Measurements from ENCODE around the gene IGHMBP2. TPM values are rescaled to one million over a fixed set of nuclear protein-coding genes. Genes with fewer than 3 reads are reported as not detected.

IGHMBP2 gene
- total and polyA plus RNA-seq, 9 of the 15 experiments (the other 6 are each of a cell fraction or from before 2014, with no cell fraction given), result 1.6 to 24.8 (median 14.5) TPM

- DNase-seq (ENCODE audit: extremely low read depth in 1 of 4, low spot score in 3 of 4) (no peak), ATAC-seq (no peak), FAIRE-seq (no peak)
- Histone ChIP-seq H3K9me1 (ENCODE audit: control insufficient read depth, insufficient read depth, low read length) (no peaks in the 10 kb centered on the region), H3K9ac (ENCODE audit: insufficient read depth in 1 of 2, low read depth in 2 of 2, low read length in 2 of 2) (no peak overlapping the region), H3K79me2 (ENCODE audit: control insufficient read depth, insufficient read depth, low read length) (peaks cover 2% of the 10 kb centered on the region; the same call in 1 of the 3 replicates), H3K36me3 (ENCODE audit: control insufficient read depth, insufficient read depth, low read length) (peaks cover 84% of the 10 kb centered on the region; the same call in 2 of the 3 replicates), H3K4me1 (replicated peaks in 1 of 2; ENCODE audit: control insufficient read depth in 2 of 2, insufficient read depth in 2 of 2, low read length in 2 of 2) (peaks cover 0 to 4% of the 10 kb centered on the region in 2 experiments; a peak in 1 of 5 replicates), H2AFZ (ENCODE audit: low read depth, low read length) (no peak overlapping the region), H3K27ac (ENCODE audit: extremely low read depth, low read depth, low read length) (no peak overlapping the region), H3K4me2 (ENCODE audit: insufficient read depth, low read length) (no peak overlapping the region), H3K4me3 (no peak overlapping the region), H4K20me1 (replicated peaks; ENCODE audit: control insufficient read depth, insufficient read depth, low read length) (no peaks in the 10 kb centered on the region), H3K27me3 (ENCODE audit: control insufficient read depth in 2 of 2, insufficient read depth in 2 of 2, low read length in 2 of 2) (no peaks in the 10 kb centered on the region), H3K9me3 (replicated peaks; ENCODE audit: control insufficient read depth, insufficient read depth, low read depth, low read length) (no peaks in the 10 kb centered on the region)
- in situ Hi-C loops (cut with MboI), result no loop called here
- no TSS peak for BruUV-seq (replicated peaks)
- WGBS (ENCODE audit: insufficient coverage, low coverage, missing lambda C conversion rate), result 94% methylated on average over 14 of the region's 16 CpGs
- ChIA-PET CTCF (ENCODE audit: low intra/inter-chr PET ratio) (no interaction called here), POLR2A (no interaction called here)
- intact Hi-C loops (cut with micrococcal nuclease), result no loop called here
- TF ChIP-seq FOXJ3 (CRISPR knock-in tag; IDR thresholded peaks at IDR 0.05) (no peak), RBFOX2 (IDR thresholded peaks at IDR 0.05; ENCODE audit: low read depth, low read length) (0 out of 2 replicates have a peak, but pooled peaks have one; percentile 24), ZSCAN29 (IDR thresholded peaks at IDR 0.05) (no peak)
Measured at GRCh38 chr11:68911731-68912130, 8.0 kb downstream of the IGHMBP2 start.

- CTCF ChIA-PET (ENCODE audit: low intra/inter-chr PET ratio), result no interaction called here
- POLR2A ChIA-PET, result no interaction called here
- no peak overlapping the region for H3K4me2 ChIP-seq (ENCODE audit: insufficient read depth, low read length)
- no peak for TF ChIP-seq CBFA2T3 (IDR thresholded peaks at IDR 0.05)
- TF ChIP-seq SMARCB1 (IDR thresholded peaks at IDR 0.05; ENCODE audit: insufficient read length, low read depth), result no peak
- TF ChIP-seq KHSRP (IDR thresholded peaks at IDR 0.05), result no peak
- TF ChIP-seq ILF3 (IDR thresholded peaks at IDR 0.05; ENCODE audit: borderline replicate concordance), result no peak
- TF ChIP-seq E2F6 (IDR thresholded peaks at IDR 0.05; ENCODE audit: borderline replicate concordance in 1 of 2, extremely low read depth in 1 of 2, insufficient read depth in 1 of 2, insufficient read length in 1 of 2, low read depth in 1 of 2, low read length in 1 of 2, poor library complexity in 1 of 2, severe bottlenecking in 1 of 2), result no peak
- TF ChIP-seq RFX7 (CRISPR knock-in tag; IDR thresholded peaks at IDR 0.05), result no peak
- TF ChIP-seq TAF9B (IDR thresholded peaks at IDR 0.05; ENCODE audit: partially characterized antibody), result no peak
- TF ChIP-seq ZNF830 (CRISPR knock-in tag; IDR thresholded peaks at IDR 0.05), result no peak
- TF ChIP-seq ZNF655 (CRISPR knock-in tag; IDR thresholded peaks at IDR 0.05), result no peak
- no peak for TF ChIP-seq CHAMP1 (IDR thresholded peaks at IDR 0.05)
- intact Hi-C loops (cut with micrococcal nuclease) (no loop called here), in situ Hi-C loops (cut with MboI) (no loop called here)
- no peaks in the 10 kb centered on the region for H3K9me3 ChIP-seq (replicated peaks; ENCODE audit: control insufficient read depth, insufficient read depth, low read depth, low read length)
- peaks cover 81% of the 10 kb centered on the region; the same call in 2 of the 3 replicates for H3K36me3 ChIP-seq (ENCODE audit: control insufficient read depth, insufficient read depth, low read length)
- ATAC-seq (no peak), DNase-seq (ENCODE audit: extremely low read depth in 1 of 4, low spot score in 3 of 4) (no peak), FAIRE-seq (no peak)
- H3K27ac ChIP-seq (ENCODE audit: extremely low read depth, low read depth, low read length), result no peak overlapping the region
- H3K27me3 ChIP-seq (ENCODE audit: control insufficient read depth in 2 of 2, insufficient read depth in 2 of 2, low read length in 2 of 2), result no peaks in the 10 kb centered on the region
- H2AFZ ChIP-seq (ENCODE audit: low read depth, low read length), result no peak overlapping the region
- no peaks in the 10 kb centered on the region for H3K9me1 ChIP-seq (ENCODE audit: control insufficient read depth, insufficient read depth, low read length)
- H3K79me2 ChIP-seq (ENCODE audit: control insufficient read depth, insufficient read depth, low read length), result peaks cover 2% of the 10 kb centered on the region; the same call in 1 of the 3 replicates
- H4K20me1 ChIP-seq (replicated peaks; ENCODE audit: control insufficient read depth, insufficient read depth, low read length), result no peaks in the 10 kb centered on the region
- no peak overlapping the region for H3K4me3 ChIP-seq
- no peak overlapping the region for H3K9ac ChIP-seq (ENCODE audit: insufficient read depth in 1 of 2, low read depth in 2 of 2, low read length in 2 of 2)
- no TSS peak for BruUV-seq (replicated peaks)
- H3K4me1 ChIP-seq (replicated peaks in 1 of 2; ENCODE audit: control insufficient read depth in 2 of 2, insufficient read depth in 2 of 2, low read length in 2 of 2), result peaks cover 0 to 4% of the 10 kb centered on the region in 2 experiments; a peak in 1 of 5 replicates
- WGBS (ENCODE audit: insufficient coverage, low coverage, missing lambda C conversion rate), result 84% methylated on average over 5 of the region's 5 CpGs
Measured at GRCh38 chr11:68912254-68912653, 8.6 kb downstream of the IGHMBP2 start.
